GM19395 (cell line): Measurements from ENCODE around the gene CHRD.

Source experiments
- ATAC-seq: cut with Tn5 transposase; IDR thresholded peaks from one replicate; pipeline ENCODE4 v1.9.1; 2021; ENCODE audit warnings: mild to moderate bottlenecking, moderate library complexity; ENCODE audit not compliant: unreplicated experiment

Gene CHRD

DNA sequence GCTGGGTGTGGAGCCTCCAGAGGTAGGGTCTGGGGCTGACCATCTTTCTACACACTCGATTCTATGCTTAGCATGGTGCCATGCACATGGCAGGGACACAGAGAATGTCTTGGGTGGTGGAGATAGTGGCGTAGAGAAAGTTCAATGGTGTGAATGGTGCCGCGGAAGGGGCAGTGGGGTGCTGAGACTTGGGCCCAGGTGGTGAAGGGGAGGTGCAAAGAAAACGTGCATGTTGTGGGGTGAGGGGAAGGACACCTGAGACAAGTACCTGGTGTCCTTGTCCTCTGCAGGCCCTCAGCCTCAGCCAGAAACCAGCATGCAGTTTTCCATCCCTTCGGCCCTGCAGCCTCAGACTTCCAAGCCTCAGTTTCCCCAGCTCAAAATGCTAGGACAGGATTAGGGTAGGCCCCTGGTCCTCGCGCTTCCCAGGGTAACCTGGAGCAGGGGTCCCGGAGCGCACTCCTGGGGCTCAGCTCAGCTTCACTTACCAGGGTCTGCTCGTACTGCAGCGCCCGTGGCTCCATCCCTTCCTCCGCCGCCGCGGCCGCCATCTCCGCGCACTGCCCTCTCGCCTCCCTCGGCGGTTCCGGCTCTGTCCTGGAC is 18.8 kb upstream of the CHRD start:
- peak; percentile 9 for ATAC-seq

DNA sequence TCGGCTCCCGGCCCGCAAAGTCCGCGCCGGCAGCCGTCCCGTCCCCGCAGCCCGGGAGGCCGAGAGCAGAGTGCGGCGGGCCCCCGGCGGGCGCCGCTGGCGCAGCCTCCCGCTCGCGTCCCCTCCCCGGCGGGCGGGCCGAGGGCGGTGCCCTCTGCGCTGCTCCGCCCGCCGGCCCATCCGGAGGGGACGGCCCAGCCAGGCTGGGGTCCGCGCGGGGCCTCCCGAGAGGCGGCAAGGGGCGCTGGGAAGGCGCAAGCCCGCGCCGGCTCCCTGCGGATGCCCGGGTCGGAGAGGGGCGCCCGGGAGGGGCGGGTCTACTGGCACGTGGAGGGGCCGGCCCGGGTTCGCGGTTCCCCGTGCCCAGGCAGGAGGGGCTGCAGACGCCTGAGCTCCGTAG is 18.3 kb upstream of the CHRD start, which contains the start of the genes CLCN2 and POLR2H:
CLCN2 (minus strand) TSS at position 74 of the 400 bp plus-strand sequence. CDS start 126 bp downstream, outside the sequence.
POLR2H (plus strand) TSS at position 179 of the 400 bp plus-strand sequence. CDS start 1,783 bp downstream, outside the sequence.
- peak; percentile 21 for ATAC-seq

DNA sequence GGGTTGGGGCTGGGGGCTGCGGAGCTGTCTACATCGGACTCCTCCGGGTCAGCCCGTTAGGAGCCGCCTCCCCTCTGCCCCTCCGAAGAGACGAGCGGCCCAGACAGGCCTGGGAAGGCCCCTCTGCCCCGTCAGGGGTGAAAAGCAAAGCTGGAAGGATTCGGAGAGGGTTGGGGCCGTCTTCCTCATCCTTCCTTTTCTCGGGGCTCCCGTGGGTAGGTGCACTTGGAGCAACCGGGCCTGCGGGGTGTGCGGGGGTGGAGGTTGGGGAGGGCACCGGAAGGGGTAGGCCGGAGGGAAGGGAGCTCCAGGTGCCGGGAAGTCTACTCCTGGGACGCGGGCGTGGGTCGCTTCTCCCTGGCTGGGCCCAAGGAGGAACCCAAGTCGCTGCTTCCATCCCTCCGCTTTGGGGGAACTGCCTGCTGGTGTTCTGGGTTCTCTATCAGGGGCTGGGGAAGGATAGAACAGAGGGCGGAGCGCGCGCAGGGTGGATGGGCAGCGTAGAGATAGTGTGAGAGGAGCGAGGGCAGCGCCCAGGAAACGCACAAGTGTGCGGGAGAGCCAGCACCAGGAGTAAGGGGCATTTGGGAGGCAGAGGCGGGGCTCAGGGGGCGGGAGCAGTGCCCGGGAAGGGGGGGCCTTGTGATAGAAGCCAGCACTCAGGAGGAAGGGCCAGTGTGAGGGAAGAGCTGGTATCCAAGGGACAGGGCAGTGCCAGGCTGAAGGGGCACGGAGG is 17.8 kb upstream of the CHRD start:
- peak; percentile 8 for ATAC-seq

DNA sequence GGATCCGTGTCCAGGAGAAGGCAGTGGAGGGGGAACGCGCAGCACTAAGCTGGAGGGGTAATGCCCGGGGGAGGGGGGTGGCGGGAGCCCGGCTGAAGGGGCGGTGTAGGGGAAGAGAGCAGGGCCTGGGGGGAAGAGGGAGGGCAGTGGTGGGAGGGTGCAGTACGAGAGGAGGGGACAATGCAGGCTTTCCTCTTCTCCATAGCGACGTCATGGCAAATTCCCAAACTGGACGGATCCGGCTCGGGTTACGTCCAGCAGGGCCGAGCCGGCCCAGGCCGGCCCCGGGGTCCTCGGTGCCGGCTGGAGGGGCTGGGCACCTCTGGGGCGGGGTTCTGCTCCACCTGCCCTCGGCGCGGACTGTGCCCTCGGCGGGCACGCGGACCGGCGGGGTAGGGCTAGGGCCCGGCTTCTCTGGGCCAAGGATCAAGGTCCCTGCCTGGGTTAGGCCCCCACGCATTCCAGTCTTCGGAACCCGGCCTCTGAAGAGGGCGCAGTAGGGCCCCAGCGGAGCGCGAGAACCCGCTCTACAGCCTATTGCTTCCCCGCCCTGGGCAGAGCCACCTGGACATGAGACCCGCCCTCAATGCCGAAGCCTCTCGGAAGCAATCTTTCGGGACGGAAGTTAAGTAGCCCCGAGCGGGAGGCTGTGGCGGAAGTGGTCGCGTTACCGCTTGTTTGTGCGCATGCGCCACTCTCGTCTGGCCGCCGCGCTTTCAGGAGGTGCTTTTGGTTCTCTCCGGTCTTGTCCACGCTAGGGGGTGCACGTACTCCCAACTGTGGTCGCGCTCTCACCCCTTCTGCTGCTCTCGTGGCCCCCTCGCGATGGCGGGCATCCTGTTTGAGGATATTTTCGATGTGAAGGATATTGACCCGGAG is 16.9 kb upstream of the CHRD start:
- peak; percentile 88 for ATAC-seq

DNA sequence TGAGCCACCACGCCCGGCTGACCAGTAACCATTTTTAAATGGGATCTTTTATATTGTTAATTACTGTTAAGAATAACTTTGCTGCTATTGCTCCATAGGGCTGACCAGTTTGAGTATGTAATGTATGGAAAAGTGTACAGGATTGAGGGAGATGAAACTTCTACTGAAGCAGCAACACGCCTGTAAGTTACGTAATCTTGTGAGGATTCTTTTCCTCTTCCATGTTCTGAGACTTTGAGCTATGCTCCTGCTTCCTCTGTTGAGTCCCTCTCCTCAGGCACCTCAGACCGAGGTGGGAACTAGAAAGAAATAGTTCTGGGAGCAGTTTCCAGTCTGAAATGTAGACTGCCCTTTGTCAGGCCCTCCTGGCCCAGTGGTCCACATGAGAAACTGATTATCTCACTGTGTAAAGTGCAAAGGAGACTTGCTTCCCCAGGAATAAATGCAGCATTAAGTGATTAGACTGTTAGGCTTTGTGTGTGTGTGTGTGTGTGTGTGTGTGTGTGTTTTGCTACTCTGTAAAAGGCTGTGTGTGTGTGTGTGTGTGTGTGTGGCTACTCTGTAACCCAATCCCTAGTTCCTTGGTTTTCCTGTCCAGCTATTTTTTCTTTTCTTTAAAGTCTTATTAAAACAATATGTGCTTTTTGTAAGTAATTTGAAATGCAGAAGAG is 13.1 kb upstream of the CHRD start:
- no peak for ATAC-seq

DNA sequence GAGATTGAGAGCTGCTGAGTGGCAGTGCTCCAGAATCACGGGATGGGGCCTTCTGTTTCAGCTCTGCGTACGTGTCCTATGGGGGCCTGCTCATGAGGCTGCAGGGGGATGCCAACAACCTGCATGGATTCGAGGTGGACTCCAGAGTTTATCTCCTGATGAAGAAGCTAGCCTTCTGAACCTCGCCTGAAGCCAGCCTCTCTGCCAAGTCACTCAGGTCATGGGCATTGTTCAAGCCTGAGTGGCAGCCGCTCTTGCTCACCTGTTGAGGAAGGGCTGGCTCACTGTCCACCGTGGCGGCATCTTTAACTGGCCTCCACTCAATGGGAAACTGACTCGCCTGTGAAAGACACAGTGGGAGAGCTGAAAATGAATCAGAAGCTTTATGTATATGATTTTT is 11.7 kb upstream of the CHRD start:
- ATAC-seq: no peak

DNA sequence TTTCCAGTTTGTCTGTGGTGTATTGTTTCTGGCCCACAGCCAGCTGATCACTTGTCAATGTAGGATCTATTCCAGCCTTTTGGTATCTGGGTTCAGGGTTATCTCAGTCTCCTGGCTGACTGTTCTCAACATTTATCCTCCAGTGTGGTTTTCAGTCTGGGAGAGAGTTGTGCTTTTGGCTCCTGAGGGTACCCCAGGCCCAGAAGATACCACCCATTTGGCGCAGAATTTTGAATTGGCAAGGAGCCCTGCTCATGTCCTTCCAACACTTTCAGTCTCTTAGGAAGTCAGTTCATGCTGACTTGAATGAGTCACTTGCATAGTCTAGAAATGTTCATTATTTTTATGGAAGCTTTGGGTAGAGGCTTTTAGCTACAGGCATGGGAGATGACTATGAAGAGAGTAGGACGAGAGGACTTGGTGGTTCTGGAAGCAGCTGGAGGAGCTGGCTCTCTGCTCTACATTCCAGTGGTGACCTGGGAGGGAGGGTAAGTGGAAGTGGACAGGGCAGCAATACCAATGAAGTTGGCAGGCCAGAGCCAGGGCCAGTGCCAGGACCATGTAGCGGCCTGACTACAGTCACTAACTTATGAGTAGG is 11.2 kb upstream of the CHRD start:
- no peak for ATAC-seq

DNA sequence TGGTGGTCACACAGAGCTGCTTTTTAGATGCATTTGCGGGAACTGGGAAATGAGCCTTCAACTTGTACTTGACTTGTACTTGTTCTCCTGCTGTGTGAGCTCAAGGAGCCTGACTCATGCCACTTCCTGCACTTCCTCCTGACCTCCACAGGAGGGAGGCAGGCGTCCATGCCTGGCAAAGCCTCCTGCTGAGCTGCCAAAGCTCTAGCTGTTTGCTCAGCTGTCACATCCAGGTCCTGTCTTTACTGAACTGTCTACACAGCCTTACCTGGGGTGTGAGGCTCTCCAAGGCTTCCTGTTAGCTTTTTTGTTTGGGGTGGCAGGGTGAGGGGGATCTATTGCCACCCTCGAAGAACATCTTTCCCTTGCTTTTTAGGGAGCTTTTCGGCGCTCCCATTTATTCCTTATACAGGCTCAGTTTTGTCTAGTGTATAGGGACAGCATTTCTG is 8.3 kb upstream of the CHRD start:
- ATAC-seq: peak; percentile 73

DNA sequence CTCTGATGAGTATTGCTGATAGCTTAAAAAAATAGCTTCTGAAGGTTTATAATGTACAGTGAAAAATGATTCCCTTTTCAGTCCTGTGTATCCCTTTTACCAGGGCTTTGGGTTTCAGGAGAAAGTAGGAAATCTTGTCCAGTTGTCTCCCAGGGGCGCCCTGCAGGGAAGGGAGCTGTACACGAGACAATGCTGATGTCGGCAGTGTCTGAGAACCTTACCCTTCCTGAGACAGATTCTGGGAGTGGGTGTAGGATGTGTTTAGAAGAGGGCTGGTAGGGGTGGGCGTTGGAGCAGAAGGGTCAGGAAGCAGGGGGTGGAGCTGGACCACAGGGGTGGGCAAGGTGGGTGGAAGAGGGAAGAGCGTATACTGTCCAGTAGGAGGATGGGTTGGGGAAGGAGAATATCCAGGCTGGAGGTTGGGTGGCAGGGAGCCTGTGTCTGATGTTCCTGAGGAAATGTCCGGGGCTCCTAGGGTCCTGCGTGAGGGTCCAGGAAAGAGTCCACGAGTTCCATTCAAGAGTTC is 7.5 kb upstream of the CHRD start:
- ATAC-seq: no peak

DNA sequence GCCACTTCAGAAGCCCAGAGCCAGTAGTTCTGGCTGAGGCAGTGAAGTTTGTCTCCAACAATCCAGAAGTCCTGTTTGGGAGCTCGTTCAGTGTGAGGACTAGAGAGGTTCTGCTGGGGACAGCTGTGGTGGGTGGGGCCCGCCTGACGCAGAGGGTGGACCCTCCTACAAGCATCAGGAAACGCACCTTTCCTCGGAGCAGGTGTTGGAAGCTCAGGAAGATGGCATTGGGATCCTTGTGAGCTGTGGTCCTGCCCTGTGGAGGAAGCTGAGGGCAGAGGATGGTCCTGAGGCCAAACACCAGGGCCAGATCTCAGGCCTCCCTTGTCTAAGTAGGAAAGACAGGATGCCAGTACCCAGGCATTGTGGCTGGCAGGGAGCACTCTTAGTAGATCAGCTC is 6.9 kb upstream of the CHRD start:
- no peak for ATAC-seq

DNA sequence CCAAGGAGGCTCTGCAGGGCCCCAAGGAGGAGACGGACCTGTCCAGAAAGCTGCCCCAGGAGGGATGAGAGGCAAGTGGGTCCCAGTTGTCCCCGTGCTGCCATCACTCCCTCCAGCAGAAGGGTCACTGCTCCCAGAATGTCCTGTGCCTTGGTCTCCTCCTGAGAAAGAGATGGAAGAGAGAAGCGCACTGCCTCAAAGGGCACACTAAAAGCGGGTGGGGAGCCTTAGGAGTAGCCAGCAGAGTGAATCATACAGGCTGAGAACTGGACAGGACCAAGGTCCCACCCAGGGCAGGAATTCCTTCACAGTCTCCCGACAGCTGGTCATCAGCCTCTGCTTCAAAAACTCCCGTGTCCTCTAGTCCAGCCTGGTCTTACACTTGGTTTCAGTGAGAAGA is 6.4 kb upstream of the CHRD start:
- ATAC-seq: no peak

DNA sequence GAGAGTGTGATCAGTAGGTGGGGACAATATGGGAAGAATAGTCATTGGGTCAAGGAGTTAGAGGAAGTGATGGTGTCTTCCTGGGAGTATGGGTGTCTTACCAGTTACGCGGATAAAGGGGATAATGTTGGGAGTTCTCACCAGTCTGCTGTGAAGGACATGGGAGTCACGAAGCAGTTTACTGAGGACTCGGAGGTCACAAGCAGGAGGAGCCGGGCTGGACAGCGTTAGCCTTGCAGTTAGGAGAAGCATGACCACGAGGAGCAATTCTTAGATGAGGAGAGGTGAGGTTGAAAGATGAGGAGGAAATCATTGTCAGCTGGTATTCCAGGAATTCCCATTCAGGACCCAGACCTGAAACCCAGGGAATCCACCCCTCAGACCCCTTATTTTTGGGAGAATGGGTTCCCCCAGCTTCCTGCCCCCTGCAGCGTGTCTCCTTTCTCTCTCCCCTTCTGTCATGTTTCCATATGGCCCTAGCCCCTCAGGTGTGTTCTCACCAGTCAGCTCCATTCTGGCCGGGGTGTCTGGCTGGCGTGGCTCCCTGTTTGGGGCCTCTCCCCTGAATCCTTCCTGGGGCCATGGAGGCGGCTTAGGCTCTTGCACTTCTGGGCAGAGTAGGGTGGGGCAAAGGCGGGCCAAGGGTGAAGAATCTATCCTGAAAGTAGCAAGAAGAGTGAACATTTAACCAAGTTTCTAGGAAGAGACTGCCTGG is 4.0 kb upstream of the CHRD start:
- ATAC-seq: no peak

DNA sequence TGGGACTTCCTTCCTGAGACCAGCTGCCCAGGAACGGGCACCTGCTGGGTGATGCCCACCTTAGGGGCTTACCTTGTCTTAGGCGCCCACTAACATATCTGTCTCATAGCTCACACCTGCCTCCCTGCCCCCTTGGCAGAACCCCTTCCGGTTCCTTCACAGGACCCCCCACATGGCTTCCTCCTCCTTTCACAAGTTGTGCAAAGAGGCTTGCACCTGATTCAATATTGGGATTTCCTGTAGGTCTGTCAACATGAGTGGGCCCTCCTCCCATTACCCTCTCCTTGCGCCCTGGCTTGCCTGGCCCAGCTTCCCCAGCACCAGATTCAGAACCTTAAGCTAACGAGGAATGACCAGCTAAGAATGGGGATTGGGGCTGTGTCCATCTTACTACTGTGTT is 2.5 kb upstream of the CHRD start:
- no peak for ATAC-seq

DNA sequence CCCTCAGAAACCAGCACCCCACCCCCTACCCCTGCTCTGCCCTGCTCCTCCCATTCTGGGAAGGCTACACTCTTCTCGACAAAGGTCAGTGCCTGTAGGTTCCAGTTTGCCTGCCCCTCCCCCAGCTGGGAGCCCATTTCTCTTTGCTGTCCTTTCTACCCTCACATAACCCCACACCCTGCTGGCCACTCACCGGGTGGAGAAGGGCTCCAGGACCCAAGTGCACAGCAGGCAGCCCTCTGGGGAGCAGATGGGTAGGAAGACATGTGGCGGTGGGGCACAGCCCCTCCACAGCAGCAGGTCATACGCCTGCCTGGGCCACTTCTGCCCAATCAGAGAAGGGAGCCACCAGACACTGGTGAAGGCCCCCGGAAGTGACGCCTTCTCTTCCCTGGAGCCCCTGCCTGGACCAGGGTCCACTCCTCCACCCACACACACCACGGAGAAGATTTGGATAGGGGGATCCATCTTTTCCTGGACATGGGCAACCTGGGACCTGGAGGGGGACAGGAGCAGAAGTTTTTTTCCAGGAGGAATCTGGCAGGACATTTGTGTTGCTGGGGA is 1.9 kb upstream of the CHRD start, which contains the start of gene THPO:
THPO (minus strand) TSS at position 326 of the 564 bp plus-strand sequence. CDS start 1,948 bp downstream, outside the sequence.
- ATAC-seq: no peak

DNA sequence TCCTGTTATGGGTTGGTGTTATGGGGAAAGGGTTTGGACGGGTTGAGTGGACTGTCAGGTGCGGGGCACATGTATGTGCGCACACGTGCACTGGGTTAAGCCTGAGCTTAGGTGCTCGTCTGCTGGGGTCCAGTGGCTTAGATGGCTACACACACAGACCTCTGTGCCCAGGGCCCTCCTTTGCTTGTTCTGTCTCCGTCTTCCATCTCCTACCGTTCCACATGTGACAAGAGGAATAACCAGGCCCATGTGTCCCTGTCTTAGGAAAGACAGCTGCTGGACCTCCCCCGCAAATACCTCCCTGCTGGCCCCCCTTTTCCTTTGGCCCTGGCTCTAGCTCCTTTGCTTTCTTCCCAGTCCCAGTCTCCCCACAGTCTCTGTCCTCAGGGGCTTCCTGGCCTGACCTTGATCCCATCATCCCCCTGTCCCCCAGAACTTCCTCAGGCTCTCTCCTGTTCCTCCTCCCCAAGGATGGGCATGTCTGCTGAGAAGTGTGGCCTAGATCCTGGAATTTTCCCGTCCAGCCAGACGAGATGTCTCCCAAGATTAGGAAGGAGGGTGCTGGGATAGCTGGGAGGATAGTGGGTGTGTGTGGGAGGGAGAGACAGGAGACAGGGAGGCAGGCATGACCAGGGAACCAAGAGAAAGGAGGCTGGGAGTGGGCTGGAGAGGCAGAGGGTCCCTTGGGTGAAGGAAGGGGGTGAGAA is 1.1 kb upstream of the CHRD start:
- no peak for ATAC-seq

DNA sequence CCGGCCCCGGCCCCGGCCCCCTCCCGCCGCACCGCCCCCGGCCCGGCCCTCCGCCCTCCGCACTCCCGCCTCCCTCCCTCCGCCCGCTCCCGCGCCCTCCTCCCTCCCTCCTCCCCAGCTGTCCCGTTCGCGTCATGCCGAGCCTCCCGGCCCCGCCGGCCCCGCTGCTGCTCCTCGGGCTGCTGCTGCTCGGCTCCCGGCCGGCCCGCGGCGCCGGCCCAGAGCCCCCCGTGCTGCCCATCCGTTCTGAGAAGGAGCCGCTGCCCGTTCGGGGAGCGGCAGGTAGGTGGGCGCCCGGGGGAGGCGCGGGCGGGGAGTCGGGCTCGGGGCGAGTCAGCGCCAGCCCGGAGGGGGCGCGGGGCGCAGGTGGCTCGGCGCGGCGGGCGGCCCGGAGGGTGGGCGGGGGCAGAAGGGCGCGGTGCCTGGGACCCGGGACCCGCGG is 352 bp downstream of the CHRD start:
- no peak for ATAC-seq

DNA sequence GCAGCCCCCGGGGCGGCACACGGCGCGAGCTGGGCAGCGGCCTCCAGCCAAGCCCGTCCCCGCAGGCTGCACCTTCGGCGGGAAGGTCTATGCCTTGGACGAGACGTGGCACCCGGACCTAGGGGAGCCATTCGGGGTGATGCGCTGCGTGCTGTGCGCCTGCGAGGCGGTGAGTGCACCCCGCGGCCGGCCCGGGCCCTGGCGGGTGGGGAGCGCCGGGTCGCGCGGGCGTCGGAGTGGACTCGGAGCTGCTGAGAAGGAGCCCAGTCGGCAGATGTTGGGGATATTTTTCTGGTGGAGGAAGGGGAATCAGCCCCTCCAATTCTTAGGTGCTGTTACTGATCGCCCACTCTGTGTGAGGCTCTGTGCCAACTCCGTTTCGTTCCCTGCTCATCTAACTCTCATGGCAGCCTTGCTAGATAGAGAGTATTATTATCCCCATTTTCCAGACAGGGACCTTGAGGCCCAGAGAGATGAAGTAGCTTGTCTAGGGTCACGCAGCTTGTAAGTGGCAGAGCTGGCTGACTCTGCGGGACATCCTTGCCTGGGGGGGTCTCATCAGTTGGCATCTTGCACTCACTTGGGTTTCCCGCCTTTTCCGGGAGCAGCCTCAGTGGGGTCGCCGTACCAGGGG is 890 bp downstream of the CHRD start:
- no peak for ATAC-seq
